Superior temporal gyrus (tissue), 1 donor: ENCODE data around the gene RPP38.

Experiments used
- DNase-seq: peaks from one replicate; pipeline ENCODE4 v3.0.0-alpha.2; 2016; ENCODE audit errors: extremely low spot score

Gene RPP38

DNA sequence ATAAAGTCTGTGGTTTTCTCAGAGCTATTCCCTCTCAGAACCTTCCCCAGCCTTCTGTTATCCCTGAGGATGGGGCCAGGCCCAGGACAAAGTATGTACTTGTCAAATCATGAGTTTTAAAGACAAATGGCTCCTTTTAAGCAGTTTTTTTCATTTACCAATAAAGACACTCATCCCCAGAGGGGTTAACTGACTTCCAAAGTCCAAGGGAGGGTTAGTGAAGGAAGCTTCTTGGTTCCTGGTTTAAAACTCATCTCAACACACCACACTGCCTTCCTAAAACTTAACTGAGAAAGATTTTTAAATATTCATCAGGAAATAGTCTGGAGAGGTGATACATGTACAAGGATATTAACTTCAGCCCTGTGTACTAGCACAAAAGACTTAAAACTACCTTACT is 55.4 kb downstream of the RPP38 start:
- DNase-seq, result no peak
